Bronchial epithelial cell (primary cell): ENCODE results near the gene FLOT2. TPM values are rescaled to one million over a fixed set of nuclear protein-coding genes. Genes with fewer than 3 reads are reported as not detected.

Experiments used
- DNase-seq: peaks from one replicate; pipeline ENCODE4 v3.0.0-alpha.2; 2010; ENCODE audit warnings: low read depth
- FAIRE-seq: peaks from 2 replicates; lab custom pipeline; 2011; peaks lifted over from hg19 to GRCh38; lab: Jason Lieb, UNC
- H3K27me3 ChIP-seq: 2 replicates; pipeline ENCODE4 v1.5.1; 2011; ENCODE audit warnings: low read length; ENCODE audit not compliant: control insufficient read depth, insufficient read depth
- H3K36me3 ChIP-seq: 2 replicates; pipeline ENCODE4 v1.5.1; 2011; ENCODE audit warnings: low read length; ENCODE audit not compliant: control insufficient read depth, insufficient read depth
- H3K4me3 ChIP-seq: 2 replicates; pipeline ENCODE4 v1.5.1; 2011; ENCODE audit warnings: mild to moderate bottlenecking, low read depth, low read length, control low read depth
- CTCF ChIP-seq: IDR thresholded peaks from 2 replicates; pipeline ENCODE4 v1.5.1; 2011; ENCODE audit warnings: mild to moderate bottlenecking, moderate library complexity, low read length, control low read depth, inconsistent platforms; ENCODE audit not compliant: insufficient read depth, severe bottlenecking
- total RNA-seq: library from RNA; depleted of rRNA; stranded (reverse); fragments of >200 nt; gene quantifications from 2 replicates; pipeline ENCODE4 v1.2.1, GENCODE V29; 2014

Gene FLOT2
- total RNA-seq: 24.5 TPM in 2 replicates

GRCh38 chr17:28896884-28897768 lies at the start of gene FLOT2:
TSS of gene FLOT2 (minus strand) at chr17:28897733. CDS start at chr17:28897574, 159 bp downstream.
- H3K27me3 ChIP-seq: no peaks in the 10 kb centered on the region
- FAIRE-seq (no peak), DNase-seq (peak; percentile 90)
- TF ChIP-seq CTCF: peak; percentile 19
- peak within 1 kb of the TSS; percentile 82 for H3K4me3 ChIP-seq
- no peaks in the 10 kb centered on the region for H3K36me3 ChIP-seq

- FAIRE-seq (no peak), DNase-seq (no peak)
- Histone ChIP-seq H3K4me3 (no peak overlapping the region), H3K27me3 (no peaks in the 10 kb centered on the region), H3K36me3 (no peaks in the 10 kb centered on the region)
- no peak for TF ChIP-seq CTCF
Observed at GRCh38 chr17:28946239-28946638, 48.7 kb upstream of the FLOT2 start.

- FAIRE-seq (no peak), DNase-seq (no peak)
- Histone ChIP-seq H3K36me3 (no peaks in the 10 kb centered on the region), H3K27me3 (no peaks in the 10 kb centered on the region), H3K4me3 (no peak overlapping the region)
- TF ChIP-seq CTCF: no peak
Observed at GRCh38 chr17:28944862-28945741, 47.6 kb upstream of the FLOT2 start.

GRCh38 chr17:28944343-28944742 lies 46.8 kb upstream of the FLOT2 start:
- no peaks in the 10 kb centered on the region for H3K27me3 ChIP-seq
- no peak for TF ChIP-seq CTCF
- H3K4me3 ChIP-seq: no peak overlapping the region
- no peak for FAIRE-seq
- no peaks in the 10 kb centered on the region for H3K36me3 ChIP-seq
- DNase-seq: no peak

- DNase-seq: no peak
- Histone ChIP-seq H3K27me3 (no peaks in the 10 kb centered on the region), H3K4me3 (no peak overlapping the region), H3K36me3 (no peaks in the 10 kb centered on the region)
- FAIRE-seq: no peak
- TF ChIP-seq CTCF: no peak
Observed at GRCh38 chr17:28942925-28943324, 45.4 kb upstream of the FLOT2 start.
